OCI-LY3 (cell line): ENCODE results near the gene MR1.

ENCODE experiments used
- H2AFZ ChIP-seq: fragments of 200-600, 300-600 bp; shearing (Covaris generic); 2 replicates; pipeline ENCODE4 v1.6.0; 2014; ENCODE audit warnings: antibody characterized with exemption, low read depth, low read length
- H3K27ac ChIP-seq: fragments of 200-600, 300-600 bp; sonication (generic); 2 replicates; pipeline ENCODE4 v1.5.1; 2014; ENCODE audit warnings: mild to moderate bottlenecking, low read length, moderate library complexity, mixed read lengths
- H3K27me3 ChIP-seq: fragments of 200-600, 300-600 bp; sonication (generic); 2 replicates; pipeline ENCODE4 v1.6.1; 2014; ENCODE audit warnings: low read depth, low read length, mixed read lengths
- H3K36me3 ChIP-seq: fragments of 200-600, 300-600 bp; sonication (generic); replicated peaks from 2 replicates; pipeline ENCODE3; 2014; ENCODE audit warnings: low read depth, low read length, mixed read lengths
- H3K4me1 ChIP-seq: fragments of 300-600, 200-600 bp; sonication (generic); 2 replicates; pipeline ENCODE4 v1.6.1; 2014; ENCODE audit warnings: low read length, mixed read lengths
- H3K4me2 ChIP-seq: fragments of 200-600, 300-600 bp; sonication (generic); 2 replicates; pipeline ENCODE4 v1.6.1; 2014; ENCODE audit warnings: low read length, mixed read lengths
- H3K4me3 ChIP-seq: fragments of 300-600, 200-600 bp; sonication (generic); 2 replicates; pipeline ENCODE4 v1.5.1; 2014; ENCODE audit warnings: antibody characterized with exemption, mild to moderate bottlenecking, low read length, moderate library complexity
- H3K79me2 ChIP-seq: fragments of 300-600, 200-600 bp; shearing (Covaris generic); 2 replicates; pipeline ENCODE4 v1.6.1; 2014; ENCODE audit warnings: mild to moderate bottlenecking, low read length, mixed read lengths
- H3K9ac ChIP-seq: fragments of 300-600, 200-600 bp; shearing (Covaris generic); 2 replicates; pipeline ENCODE4 v1.6.0; 2014; ENCODE audit warnings: mild to moderate bottlenecking, low read length, moderate library complexity
- H3K9me3 ChIP-seq: fragments of 200-600, 300-600 bp; shearing (Covaris generic); 2 replicates; pipeline ENCODE4 v1.6.1; 2014; ENCODE audit warnings: low read length, mixed read lengths; ENCODE audit not compliant: insufficient read depth
- H4K20me1 ChIP-seq: fragments of 200-600, 300-600 bp; sonication (generic); 2 replicates; pipeline ENCODE4 v1.6.1; 2016; ENCODE audit warnings: low read length, mixed read lengths; ENCODE audit not compliant: insufficient read depth
- EZH2phosphoT487 ChIP-seq: fragments of 200-600 bp; shearing (Covaris generic); IDR thresholded peaks from 2 replicates; pipeline ENCODE4 v1.6.1; 2018; ENCODE audit warnings: antibody characterized with exemption, mixed run types, low read depth
- TF ChIP-seq, protein P1 (sequence below): fragments of 200-600, 300-600 bp; sonication (generic); IDR thresholded peaks from 2 replicates; pipeline ENCODE4 v1.5.1; 2014; ENCODE audit warnings: antibody characterized with exemption, low read length, low read depth

Gene MR1

DNA sequence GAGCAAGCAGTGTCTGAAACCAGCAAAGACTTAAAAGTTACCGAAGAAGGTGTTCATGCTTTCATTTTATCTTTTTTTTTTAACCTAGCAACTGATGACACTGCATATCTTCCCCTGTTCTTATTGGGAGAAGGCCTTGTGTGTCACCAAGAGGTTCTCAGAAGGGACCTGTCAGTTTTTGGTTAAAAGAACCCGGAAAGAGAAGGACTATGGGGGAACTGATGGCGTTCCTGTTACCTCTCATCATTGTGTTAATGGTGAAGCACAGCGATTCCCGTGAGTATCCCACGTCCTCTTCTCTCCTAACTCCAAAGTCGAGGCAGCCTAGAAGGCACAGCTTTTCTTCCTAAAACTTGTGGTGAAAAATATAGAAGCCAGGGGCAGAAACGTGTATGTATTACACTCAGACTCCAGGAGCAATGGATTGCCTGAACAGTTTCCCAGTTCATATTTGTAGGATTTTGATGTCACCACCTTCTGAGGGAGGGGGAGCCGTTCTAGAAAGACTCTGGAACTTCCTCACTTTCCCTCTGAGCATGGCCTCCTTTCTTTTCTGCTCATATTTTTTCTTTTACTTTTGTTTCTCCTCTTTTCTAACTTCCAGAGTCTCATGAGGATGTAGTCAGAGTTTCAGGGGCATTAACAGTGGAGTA is at the start of gene MR1:
MR1 (plus strand) TSS at position 185 of the 653 bp plus-strand sequence; CDS start at position 210, 25 bp downstream.
- H3K27ac ChIP-seq = peak within 1 kb of the TSS; percentile 66
- H3K9ac ChIP-seq = peak within 1 kb of the TSS; percentile 86
- no peaks in the 10 kb centered on the region for H4K20me1 ChIP-seq
- no peaks in the 10 kb centered on the region for H3K36me3 ChIP-seq
- H3K4me1 ChIP-seq = peaks cover 20% of the 10 kb centered on the region
- peak within 1 kb of the TSS; percentile 92 for H3K4me2 ChIP-seq
- TF ChIP-seq, protein P1, sequence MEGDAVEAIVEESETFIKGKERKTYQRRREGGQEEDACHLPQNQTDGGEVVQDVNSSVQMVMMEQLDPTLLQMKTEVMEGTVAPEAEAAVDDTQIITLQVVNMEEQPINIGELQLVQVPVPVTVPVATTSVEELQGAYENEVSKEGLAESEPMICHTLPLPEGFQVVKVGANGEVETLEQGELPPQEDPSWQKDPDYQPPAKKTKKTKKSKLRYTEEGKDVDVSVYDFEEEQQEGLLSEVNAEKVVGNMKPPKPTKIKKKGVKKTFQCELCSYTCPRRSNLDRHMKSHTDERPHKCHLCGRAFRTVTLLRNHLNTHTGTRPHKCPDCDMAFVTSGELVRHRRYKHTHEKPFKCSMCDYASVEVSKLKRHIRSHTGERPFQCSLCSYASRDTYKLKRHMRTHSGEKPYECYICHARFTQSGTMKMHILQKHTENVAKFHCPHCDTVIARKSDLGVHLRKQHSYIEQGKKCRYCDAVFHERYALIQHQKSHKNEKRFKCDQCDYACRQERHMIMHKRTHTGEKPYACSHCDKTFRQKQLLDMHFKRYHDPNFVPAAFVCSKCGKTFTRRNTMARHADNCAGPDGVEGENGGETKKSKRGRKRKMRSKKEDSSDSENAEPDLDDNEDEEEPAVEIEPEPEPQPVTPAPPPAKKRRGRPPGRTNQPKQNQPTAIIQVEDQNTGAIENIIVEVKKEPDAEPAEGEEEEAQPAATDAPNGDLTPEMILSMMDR = no peak
- no peak for TF ChIP-seq EZH2phosphoT487
- no peaks in the 10 kb centered on the region for H3K9me3 ChIP-seq
- H3K79me2 ChIP-seq = peaks cover 8% of the 10 kb centered on the region
- H3K27me3 ChIP-seq = no peaks in the 10 kb centered on the region
- peak within 1 kb of the TSS; percentile 91 for H2AFZ ChIP-seq
- peak within 1 kb of the TSS; percentile 85 for H3K4me3 ChIP-seq

DNA sequence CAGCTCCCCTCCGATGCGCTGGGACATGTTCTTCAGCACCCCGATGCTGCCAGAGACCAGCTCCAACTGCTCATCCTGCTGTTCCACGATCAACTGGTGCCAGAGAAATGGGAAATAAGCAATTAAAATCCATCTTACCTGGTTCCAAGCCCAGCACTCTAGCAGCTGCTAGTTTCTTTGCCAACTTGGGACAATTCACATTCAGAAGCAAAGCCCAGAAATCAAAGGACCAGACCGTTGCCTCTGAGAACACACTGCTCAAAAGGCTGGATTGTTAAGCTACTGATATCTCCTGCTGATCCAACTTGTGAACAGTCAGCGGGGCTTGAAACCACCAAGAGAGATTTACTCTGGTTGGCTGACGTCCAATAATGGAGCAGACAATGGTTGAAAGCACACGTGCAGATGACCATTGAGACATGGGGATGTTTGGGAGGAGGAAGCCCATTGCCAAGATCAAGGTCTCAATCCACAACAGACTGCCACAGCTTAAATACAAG is 45.5 kb upstream of the MR1 start:
- H3K4me1 ChIP-seq = no peaks in the 10 kb centered on the region
- H3K9ac ChIP-seq = no peak overlapping the region
- H3K27ac ChIP-seq = no peak overlapping the region
- no peak overlapping the region for H3K4me2 ChIP-seq
- no peak for TF ChIP-seq EZH2phosphoT487
- TF ChIP-seq, protein P1 = no peak
- H3K27me3 ChIP-seq = no peaks in the 10 kb centered on the region
- no peaks in the 10 kb centered on the region for H3K9me3 ChIP-seq
- peaks cover 67% of the 10 kb centered on the region for H3K36me3 ChIP-seq
- peaks cover 4% of the 10 kb centered on the region; the same call in 1 of the 2 replicates for H4K20me1 ChIP-seq
- no peaks in the 10 kb centered on the region for H3K79me2 ChIP-seq
- H2AFZ ChIP-seq = no peak overlapping the region
- no peak overlapping the region for H3K4me3 ChIP-seq

DNA sequence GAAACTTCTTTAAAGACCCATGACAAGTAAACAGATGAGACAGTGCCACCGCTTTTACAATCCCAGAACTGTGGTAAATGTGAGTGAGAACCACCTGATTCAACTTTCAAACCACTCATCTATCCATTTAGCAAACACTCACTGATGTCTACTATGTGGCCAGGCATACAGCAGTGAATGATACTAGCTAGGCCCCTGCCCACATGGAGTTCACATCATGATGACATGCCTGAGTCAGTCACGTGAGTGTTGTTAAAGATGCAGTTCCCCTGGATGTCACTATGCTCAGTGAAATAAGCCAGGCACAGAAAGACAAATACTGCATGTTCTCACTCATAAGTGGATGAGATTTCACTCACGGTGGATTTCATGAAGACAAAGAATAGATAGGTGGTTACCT is 39.5 kb upstream of the MR1 start:
- TF ChIP-seq EZH2phosphoT487 = no peak
- TF ChIP-seq, protein P1 = no peak
- Histone ChIP-seq H3K36me3 (peaks cover 45% of the 10 kb centered on the region), H4K20me1 (peaks cover 15% of the 10 kb centered on the region; the same call in 1 of the 2 replicates), H3K4me1 (no peaks in the 10 kb centered on the region), H3K27ac (no peak overlapping the region), H2AFZ (no peak overlapping the region), H3K9ac (no peak overlapping the region), H3K4me2 (no peak overlapping the region), H3K79me2 (no peaks in the 10 kb centered on the region), H3K4me3 (no peak overlapping the region), H3K27me3 (no peaks in the 10 kb centered on the region), H3K9me3 (no peaks in the 10 kb centered on the region)

DNA sequence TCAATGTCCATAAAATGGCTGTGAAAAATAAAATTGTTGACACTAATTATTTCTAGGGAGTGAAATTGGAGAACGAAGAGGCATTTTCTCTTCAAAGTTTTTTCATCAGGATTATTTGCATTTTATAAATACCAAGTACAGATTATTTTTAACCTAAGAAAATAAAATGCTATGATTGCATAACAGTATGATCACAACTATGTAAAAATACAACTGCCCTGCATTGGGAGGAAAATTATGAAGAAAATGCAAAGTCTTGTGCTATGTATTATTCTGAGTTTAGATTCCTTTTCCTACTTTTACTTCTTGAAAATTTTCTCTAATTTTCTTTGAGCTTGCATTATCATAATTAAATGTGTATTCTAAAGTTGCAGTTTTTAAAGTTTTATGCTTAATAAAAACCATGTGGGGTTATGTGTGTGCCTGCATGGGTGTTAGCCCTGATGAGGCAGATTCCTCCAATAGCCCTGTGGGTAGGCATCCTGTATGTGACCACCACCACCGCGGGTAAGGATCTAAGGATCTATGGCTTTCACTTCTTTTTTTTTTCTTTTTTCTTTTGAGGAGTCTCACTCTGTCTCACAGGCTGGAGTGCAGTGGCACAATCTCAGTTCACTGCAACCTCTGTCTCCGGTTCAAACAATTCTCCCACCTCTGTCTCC is 35.8 kb upstream of the MR1 start:
- Histone ChIP-seq H2AFZ (no peak overlapping the region), H3K4me2 (no peak overlapping the region), H3K9me3 (no peaks in the 10 kb centered on the region), H3K27ac (no peak overlapping the region), H3K36me3 (peaks cover 34% of the 10 kb centered on the region), H3K4me3 (no peak overlapping the region), H3K79me2 (no peaks in the 10 kb centered on the region), H3K27me3 (no peaks in the 10 kb centered on the region), H4K20me1 (peaks cover 15% of the 10 kb centered on the region; the same call in 1 of the 2 replicates), H3K4me1 (no peaks in the 10 kb centered on the region), H3K9ac (no peak overlapping the region)
- TF ChIP-seq EZH2phosphoT487 = no peak
- TF ChIP-seq, protein P1 = no peak
